Tibial nerve (tissue), 4 donors: ENCODE measurements around the gene NYNRIN.

Source experiments
- EP300 ChIP-seq, 2 donors: sonication (generic); formaldehyde crosslinking; IDR thresholded peaks; one replicate each; pipeline ENCODE4 v1.6.1; 2017; ENCODE audit warnings: antibody characterized with exemption in 2 of 2, mild to moderate bottlenecking in 1 of 2
- POLR2A ChIP-seq, 2 donors: fragments of 450-650 bp; IDR thresholded peaks; one replicate each; pipeline ENCODE4 v1.6.1; 2017; ENCODE audit warnings: antibody characterized with exemption in 2 of 2, mild to moderate bottlenecking in 2 of 2, moderate library complexity in 2 of 2
- TF ChIP-seq, protein P1 (sequence below), 5 experiments: fragments of 200-600 bp in 3 of 5; fragments of 450-650 bp in 2 of 5; sonication (generic) in 3 of 5; IDR thresholded peaks; one replicate each; pipeline ENCODE4 v1.5.1; 2016 to 2019; ENCODE audit warnings: antibody characterized with exemption in 5 of 5, mild to moderate bottlenecking in 3 of 5, moderate library complexity in 2 of 5

DNA sequence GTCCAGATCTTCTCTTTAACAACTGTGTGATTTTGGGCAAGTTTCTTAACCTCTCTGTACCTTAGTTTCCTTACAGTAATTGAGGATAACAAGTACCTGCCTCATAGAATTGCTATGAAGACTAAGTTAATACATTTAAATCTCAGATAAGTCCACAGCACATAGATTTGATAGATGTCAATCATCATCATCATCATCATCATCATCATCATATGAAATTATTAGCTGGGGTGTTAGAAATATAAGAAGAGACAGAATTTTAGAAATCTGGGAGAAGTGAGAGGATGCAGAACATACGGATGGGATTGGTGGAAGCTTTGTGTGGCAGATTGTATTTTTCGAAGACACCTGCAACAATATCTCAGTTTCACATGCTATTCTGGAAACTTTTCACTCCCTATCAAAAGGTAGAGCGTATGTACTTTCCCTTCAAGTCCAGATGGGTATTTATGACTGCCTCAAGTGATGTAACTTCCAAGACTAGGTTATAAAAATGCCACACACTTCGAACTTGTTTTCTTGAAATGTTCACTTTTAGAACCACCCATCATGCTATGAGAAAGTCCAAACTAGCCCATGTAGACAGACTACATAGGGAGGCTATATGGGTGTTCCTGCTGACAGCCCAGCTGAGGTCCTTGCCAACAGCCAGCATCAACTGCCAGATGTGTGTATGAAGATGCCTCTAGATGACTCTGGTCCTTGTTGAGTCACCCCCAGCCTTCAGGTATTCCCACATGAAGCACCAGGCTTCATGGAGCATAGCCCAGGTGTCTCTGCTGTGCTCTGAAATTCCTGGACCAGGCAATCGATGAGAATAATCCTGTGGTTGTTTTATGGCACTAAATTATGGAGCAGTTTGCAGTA, 64.4 kb downstream of the NYNRIN start:
- TF ChIP-seq, protein P1, sequence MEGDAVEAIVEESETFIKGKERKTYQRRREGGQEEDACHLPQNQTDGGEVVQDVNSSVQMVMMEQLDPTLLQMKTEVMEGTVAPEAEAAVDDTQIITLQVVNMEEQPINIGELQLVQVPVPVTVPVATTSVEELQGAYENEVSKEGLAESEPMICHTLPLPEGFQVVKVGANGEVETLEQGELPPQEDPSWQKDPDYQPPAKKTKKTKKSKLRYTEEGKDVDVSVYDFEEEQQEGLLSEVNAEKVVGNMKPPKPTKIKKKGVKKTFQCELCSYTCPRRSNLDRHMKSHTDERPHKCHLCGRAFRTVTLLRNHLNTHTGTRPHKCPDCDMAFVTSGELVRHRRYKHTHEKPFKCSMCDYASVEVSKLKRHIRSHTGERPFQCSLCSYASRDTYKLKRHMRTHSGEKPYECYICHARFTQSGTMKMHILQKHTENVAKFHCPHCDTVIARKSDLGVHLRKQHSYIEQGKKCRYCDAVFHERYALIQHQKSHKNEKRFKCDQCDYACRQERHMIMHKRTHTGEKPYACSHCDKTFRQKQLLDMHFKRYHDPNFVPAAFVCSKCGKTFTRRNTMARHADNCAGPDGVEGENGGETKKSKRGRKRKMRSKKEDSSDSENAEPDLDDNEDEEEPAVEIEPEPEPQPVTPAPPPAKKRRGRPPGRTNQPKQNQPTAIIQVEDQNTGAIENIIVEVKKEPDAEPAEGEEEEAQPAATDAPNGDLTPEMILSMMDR (IDR thresholded peaks at IDR 0.05): no peak
- TF ChIP-seq POLR2A (IDR thresholded peaks at IDR 0.05) (no peak), EP300 (IDR thresholded peaks at IDR 0.05) (no peak)
